ENCODE results near the gene RRBP1.

Gene RRBP1

GRCh38 chr20:17683218-17684076, 1.4 kb upstream of the RRBP1 start:
- no peak for DNase-seq (ENCODE audit: low spot score)

DNA sequence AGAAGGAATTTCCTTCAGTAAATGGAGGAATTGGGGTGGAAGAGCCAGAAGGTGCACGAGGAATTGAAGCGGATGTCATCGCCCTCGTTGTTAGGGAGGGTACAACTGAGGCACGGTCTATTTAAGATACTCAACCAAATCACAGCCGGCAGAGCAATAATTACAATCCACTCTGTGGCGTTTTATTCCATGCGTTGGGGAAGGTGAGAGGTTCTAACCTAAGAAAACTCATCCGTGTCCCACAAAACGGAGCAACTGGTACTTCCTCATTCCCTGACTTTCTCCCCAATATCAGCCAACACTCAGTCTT, 802 bp upstream of the RRBP1 start:
- DNase-seq (ENCODE audit: low spot score), result no peak

DNA sequence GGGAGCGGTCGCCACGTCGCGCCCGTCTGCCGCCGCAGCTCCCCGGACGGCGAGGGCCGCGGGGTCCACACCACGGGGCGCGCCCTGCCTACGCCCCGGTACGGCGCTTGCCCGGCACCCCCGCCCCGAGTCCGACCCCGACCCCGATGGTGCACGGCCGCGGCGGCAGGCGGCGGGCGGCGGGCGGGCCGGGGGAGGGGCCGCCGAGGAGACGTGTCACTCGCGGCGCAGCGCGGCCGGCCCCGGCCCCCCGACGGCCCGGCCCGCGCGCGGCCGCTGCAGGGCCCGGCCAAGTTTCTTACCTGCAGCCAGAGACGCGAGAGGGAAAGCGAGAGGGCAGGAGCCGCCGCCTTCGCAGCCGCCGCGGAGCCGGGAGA, 328 bp downstream of the RRBP1 start:
- no peak for DNase-seq (ENCODE audit: low spot score)

- DNase-seq (ENCODE audit: low spot score), result peak; percentile 79
Measured at GRCh38 chr20:17680836-17681725, 961 bp downstream of the RRBP1 start.

- peak; percentile 47 for DNase-seq (ENCODE audit: low spot score)
Measured at GRCh38 chr20:17679941-17680835, 1.9 kb downstream of the RRBP1 start.

- no peak for DNase-seq (ENCODE audit: low spot score)
Measured at GRCh38 chr20:17678886-17679285, 3.2 kb downstream of the RRBP1 start.

- no peak for DNase-seq (ENCODE audit: low spot score)
Measured at GRCh38 chr20:17678295-17678694, 3.7 kb downstream of the RRBP1 start.

DNA sequence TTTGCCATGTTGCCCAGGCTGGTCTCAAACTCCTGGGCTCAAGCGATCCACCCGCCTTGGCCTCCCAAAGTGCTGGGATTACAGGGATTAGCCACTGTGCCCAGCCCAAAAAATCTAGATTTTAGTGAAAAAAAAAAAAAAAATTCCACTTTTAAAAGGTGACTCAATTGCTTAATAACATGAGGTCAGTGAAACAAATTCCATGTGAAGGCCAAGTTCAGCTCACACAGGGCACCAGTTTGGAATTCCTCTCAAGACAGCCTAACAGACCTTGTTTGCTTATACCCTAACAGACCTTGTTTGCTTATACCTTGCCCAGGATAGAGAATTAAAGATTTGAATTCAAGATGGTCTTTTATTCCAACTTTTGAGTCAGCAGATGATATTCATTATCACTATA, 5.1 kb downstream of the RRBP1 start:
- no peak for DNase-seq (ENCODE audit: low spot score)

DNA sequence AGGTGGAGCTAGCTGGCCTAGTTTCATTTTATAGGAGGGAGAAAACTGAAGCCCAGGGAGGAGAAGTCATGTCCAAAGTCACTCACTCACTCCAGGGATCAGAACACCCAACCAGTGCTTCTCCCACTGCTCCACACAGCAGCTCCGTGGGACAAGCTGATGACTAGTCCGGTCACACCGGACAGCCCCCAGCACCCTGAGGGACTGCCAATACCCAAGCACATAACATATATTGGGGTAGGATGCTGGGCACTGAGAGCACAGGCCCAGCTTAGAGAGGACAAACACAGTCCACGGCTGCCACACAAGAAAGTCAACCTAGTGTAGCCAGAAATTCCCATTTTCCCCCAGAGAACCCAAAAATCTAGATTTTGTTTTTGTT, 5.7 kb downstream of the RRBP1 start:
- no peak for DNase-seq (ENCODE audit: low spot score)

GRCh38 chr20:17675519-17676377, 6.3 kb downstream of the RRBP1 start:
- DNase-seq (ENCODE audit: low spot score), result no peak

DNA sequence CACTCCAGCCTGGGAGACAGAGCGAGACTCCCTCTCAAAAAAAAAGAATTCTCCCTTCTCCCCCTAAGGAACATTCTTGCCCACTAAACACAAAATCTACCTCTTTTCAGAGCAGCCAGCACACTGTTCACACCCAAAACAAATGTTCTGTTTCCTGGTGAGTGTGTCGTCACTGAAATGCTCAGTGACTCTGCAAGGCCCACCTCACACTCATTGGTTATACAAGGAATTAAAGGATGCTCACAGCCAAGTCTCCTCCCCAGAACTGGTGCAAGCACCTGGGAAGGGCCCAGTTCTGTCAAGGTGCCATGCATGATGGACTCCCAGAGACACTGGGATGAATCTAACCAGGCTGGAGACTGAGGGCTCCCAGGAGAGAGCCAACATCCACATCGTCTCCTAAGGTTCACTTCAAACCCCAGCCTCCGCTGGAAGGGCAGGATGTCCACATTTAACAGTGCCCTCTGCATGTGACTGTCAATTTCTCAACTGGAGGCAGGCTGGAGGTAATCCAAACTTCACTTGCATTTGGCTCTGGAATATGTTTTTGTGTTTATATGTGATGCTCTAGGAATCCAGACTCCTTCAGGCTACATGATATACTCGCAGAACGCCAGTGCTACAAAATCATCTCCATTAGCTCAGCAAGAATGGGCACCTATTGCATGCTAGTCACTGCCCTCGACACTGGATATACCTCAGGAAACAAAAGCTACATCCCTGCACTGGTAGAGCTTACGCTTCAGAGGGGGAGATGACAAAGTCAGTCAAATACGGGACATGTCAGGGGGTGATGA, 7.1 kb downstream of the RRBP1 start:
- no peak for DNase-seq (ENCODE audit: low spot score)

DNA sequence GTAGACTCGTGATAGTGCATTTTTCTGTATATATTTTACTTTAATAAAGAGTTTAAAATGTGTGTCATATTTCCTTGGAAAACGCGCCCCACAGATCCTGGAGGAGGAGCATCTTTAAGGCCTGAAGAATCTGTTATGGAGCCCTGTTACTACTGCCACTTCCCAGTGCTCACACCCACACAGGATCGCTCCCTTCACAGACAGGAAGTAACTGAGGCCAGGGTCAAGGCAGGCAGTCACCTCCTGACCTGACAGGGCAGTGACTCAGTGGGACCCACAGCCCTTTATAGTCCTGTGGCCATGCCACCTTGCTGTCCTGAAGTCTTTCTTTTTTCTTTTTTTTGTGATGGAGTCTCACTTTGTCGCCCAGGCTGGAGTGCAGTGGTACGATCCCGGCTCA, 9.0 kb downstream of the RRBP1 start:
- no peak for DNase-seq (ENCODE audit: low spot score)

DNA sequence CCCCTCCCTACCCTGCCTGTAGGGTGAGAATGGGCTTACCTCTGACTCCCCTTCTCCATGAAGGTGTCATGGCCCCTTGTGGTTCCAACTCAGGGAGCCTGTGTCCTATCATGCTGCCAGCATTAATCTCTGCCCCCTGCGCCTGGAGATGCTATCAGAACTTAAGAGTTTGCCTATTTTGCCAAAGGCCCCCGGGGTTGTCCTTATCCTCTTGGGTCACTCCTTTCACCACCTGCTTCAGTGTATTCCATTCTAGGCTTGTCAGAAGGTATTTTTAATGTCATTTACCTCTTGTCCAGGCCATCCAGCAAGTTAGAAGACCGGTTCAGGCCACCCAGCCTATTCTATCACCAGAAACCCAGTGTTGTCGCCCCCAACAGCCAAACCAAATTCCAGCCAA, 10.5 kb downstream of the RRBP1 start:
- DNase-seq (ENCODE audit: low spot score), result no peak

DNA sequence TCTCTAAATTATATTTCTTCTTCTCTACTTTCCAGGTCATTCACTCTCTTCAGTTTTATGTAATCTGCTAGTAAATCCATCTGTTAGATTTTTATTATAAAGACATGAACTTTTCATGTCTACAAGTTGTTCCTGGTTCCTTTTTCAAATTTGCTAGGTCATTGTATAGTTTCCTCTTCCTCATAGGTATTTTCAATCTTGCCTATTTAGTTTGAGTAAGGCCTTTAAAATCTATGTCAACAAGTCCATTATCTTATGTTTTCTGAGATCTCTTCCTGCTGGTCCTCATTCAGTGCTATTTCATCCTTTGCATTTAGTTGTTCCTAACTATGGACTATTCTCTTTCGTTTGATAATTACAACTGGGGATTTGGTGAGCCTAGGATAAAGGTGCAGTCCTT, 11.0 kb downstream of the RRBP1 start:
- DNase-seq (ENCODE audit: low spot score), result no peak

DNA sequence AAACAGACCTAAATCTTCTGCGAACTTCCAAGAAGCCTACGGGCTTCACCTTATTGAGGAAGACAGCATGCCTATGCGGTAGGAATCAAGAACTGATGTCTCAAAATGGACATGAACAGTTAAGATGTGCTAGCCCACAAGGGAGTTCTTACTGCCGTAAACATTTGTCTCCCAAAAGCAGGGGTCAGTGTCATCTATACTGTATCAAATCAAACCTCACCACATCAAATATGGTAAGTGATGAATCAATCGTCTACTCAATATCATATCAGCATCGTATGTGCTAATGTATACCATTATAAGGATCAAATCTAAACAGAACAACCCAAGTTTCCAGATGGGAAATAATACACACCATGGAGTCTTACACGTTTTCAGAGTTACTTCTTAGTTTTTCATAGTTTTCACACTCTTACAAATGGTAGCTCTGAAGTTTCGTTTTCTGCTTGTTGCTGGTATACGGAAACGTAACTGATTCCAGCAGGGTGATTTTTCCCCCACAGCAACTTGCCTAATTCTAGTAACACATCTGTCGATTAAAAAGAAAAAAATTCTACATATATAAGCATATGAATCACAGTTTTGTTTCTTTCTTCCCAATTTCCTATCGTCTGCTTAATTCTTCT, 12.6 kb downstream of the RRBP1 start:
- DNase-seq (ENCODE audit: low spot score), result no peak

DNA sequence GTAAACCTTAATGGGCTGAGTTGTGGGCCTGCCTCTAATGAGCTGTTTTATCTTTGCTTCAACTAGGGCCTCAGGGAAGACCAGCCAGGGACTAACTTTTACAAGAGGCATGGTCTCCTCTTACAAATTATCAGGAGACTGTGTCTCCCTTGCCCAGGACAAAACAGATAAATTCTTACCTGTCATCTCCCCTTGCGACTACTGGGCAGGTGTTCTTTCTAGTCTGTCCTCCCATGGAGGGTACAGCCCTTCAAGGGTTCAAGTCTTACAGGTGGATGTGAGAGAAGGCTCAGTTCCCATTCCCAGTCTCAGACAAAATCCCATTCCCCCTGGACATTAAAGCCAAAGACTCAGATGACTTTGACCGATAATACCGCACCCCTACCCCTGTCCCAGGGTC, 13.6 kb downstream of the RRBP1 start:
- DNase-seq (ENCODE audit: low spot score), result no peak

DNA sequence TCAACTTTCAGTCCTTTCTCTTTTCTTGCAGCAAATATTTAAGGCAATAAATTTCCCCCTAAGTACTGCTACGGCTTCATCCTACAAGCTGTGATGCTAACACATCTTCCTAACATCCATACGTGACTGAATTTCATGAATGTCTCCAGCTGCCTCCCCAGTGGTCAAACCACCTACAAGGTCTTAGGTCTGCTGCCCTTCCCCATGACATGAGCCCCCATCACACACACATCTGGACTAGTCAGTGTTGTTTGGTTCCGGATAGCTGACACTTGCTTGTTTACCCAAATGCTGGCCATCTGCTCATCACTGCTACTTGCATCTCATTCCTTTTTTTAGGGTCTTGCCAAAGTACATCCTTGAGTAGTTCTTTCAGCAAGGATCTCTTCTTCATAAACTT, 14.6 kb downstream of the RRBP1 start:
- DNase-seq (ENCODE audit: low spot score), result no peak

DNA sequence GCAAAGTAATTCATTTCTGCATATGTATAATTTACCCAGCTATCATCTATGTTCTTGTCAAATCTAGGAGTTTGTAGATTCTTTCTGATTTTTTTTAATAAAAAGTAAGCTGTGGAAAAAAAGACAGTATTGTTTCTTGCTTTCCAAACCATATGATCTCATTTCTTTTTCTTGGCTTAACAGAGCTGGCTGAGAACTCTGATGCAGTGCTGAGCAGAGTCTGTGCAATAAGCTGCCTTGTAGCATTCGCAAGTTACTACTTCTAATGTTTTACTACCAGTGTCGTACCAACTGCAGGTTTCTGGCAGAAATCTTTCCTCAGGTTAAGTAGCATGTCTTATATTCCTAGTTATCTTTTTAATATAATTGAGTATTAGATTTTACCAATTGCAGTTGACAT, 15.6 kb downstream of the RRBP1 start:
- no peak for DNase-seq (ENCODE audit: low spot score)

DNA sequence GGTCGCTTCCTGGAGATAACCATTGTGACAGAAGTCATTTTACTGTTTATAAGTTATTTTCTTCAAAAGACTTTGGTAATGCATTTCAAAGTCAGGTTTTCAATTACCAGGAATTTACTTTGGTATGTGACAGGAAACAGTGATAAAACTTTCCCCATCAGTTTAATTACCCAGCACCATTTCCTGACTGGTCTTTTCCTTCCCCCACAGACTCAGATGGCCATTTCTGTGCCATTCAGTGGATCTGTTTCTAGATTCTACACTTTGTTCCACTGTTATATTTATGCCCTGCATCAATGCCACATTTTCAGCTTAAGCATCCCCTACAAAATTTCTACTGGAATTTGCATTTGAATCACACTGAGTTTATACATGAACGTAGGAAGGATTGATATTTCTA, 16.3 kb downstream of the RRBP1 start:
- DNase-seq (ENCODE audit: low spot score), result no peak

DNA sequence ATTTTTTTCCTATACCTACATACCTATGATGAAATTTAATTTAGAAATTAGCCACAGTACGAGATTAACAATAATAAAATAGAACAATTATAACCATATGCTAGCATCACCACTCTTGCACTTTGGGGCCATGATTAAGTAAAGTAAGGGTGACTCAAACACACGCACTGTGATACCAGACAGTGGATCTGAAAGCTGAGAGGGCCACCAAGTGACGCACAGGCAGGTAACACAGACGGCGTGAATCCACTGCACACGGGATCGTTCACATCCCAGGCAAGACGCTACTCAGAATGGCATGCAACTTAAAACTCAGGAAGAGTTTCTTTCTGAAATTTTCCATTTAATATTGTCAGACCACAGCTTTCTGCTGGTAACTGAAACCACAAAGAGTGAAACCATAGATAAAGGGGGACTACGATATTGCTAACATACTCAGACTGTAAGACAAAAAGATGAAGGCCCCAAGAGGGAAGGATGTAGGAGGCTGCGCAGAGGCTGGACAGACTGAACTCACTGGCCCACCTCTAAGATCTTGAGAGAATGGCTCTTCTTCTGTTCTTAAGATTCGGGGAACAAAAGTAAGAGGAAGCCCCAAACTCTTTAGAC, 17.9 kb downstream of the RRBP1 start:
- DNase-seq (ENCODE audit: low spot score), result no peak
